Stimulated activated CD8-positive, alpha-beta memory T cell treated with anti-CD3 and anti-CD28 coated beads, Interleukin-7, amount 100 ng/mL, for 4 hours (primary cell): ENCODE data around the gene METTL25.

Experiments used
- DNase-seq, 2 donors: peaks; one replicate each; pipeline ENCODE4 v3.0.0-alpha.2; 2020; ENCODE audit warnings: low read depth in 2 of 2

Gene METTL25

DNA sequence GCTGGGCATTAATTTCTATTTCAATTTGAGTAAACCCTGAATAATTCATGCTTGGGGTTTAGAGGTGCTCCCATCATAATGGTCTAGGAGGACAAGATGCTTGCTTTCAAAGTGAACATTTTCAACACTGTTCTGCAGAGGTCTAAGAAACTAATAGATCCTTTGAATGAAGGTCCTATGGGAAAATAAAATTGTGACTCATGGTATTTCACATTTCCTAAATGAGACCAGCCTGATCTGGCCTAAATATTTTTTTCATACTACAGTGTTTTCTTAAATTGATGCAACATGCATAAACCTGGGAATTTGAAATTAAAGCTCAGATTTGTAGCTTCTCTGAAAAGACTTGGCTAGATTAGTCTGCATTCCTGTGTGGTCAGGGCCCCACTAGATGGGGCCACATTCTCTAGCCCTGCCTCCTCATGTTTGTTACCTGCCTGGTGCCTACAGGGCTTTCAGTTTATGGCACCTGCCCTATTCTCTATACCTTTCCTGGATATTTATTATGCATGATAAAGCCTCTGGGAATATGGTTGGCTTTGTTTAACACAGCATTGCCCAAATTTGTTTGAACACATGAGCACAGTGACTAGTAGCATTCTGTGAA lies 112.7 kb downstream of the METTL25 start:
- no peak for DNase-seq

DNA sequence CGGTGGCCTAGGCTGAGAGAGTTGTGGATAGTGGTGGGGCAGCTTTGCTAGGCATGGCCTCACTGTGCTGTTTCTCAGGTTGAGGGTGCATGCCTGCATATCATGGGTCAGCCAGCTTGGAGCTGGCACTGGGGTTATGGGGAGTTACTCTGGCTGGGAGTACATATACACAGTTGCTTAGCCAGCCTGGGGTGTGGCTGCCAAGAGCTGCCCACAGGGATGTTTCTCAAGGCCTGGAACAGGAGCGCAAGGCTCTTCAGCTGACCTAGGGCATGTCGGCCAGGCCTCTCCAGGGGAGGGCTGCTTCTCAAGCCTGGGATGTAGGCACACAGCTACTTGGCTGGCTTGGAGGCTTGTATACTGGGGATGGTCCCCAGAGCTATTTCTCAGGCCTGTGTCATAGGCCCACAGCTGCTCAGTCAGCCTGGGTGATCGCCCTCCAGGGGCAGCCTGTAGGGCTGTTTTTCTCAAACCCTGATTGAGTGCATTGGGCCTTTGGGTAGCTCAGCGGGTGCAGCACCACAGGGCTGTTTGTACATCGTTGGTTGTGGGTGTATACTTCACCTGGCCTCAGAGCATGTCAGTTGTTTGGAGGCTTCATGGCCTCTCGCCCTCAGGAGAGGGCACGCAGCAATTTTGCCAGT lies 114.9 kb downstream of the METTL25 start:
- no peak for DNase-seq

DNA sequence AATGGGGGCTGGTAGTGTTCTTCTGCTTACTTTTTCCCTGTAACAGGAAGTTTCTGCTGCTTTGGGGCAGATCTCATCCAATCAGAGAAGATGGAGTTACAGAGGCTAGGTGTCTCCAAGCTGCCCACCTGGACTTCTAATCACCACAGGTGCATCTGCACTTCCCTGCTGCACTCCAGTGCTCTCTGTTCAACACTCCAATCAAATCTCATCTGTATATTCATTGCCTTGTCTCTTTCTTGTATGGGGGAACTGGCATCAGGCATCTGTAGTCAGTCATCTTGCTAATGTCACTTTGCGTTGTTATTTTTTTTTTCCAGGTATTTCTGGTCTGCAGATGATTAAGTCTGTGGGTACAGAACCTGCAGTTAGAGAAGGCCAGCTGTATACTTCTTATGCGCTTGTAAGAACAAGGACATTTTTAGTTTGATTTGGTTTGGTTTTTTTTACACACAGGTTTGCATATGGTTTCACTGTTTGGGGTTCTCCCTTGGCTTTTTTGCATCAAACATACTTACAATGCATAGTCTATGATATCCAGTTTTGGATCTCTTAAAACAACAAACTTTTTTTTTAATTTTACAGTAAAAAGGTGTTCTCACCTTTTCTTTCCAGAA lies 116.0 kb downstream of the METTL25 start:
- no peak for DNase-seq

DNA sequence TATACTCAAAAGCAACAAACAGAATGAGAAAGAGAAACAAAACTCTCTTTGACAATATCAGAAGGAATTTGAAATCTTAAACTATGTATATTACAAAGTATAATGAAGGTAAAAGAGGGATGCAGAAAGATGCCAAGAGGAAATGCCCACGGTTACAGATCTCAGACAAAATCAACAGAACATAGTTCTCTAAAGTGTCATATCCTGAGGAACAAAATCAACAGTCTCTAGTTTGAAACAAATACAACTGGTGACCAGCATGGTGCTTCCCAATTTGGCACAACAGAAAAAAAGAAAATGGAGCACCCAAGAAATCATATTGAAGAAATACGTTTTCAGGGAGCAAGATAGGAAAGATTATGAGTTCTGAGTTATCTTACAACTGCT lies 116.5 kb downstream of the METTL25 start:
- DNase-seq, result no peak

DNA sequence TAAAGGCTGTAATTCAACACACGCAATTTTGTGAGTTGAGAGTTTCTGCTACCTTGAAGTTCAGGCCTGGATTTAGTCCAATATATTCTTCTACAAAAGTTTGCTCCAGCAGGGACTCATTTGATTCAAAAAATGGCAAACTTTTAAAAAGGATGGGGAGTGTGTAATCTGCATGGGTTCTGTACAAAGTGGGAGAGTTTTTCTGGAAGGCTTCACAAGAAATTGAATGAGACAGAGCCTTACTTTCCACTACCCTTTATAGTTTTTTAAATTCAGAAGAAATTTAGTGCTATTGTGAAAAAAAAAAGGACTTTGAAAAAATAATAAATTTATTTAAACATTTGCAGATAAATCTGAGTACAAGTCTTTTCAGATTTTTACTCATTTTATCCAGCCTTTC lies 116.9 kb downstream of the METTL25 start:
- no peak for DNase-seq

DNA sequence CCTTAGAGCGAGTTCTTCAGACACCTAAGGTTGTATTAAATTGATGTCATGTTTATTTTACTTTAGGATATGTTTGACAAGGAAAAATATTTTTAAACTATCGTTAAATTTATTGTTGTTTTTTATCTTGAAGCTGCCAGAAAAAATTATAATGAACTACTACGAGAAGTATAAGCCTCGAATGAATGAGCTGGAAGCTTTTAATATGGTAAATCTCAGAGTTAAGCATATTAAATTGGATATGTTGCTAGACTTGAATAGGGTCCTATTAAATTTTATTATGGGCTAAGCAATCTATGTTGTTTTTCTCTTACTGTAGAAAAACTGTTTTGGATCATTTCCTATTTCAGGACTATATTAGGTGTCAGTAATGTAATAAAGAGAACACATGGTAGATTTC lies 118.2 kb downstream of the METTL25 start:
- DNase-seq, result no peak

DNA sequence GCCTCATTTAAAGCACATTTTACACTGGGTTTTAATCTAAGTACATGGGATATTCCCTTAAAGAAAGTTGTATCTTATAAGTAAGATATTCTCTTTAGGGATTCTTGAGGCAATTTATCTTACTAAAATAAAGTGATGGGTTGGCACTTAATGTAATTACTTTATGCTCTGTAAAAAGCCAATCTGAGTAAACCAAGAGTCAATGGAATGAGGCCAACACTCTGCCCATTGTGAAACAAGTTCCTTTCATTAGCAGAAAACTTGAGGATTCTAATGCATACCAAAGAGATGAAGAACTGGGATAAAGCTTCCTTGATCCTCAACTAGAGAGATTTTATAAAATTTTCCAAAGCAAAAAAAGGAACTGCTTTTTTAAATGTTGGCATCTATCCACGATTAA lies 121.2 kb downstream of the METTL25 start:
- DNase-seq, result no peak

DNA sequence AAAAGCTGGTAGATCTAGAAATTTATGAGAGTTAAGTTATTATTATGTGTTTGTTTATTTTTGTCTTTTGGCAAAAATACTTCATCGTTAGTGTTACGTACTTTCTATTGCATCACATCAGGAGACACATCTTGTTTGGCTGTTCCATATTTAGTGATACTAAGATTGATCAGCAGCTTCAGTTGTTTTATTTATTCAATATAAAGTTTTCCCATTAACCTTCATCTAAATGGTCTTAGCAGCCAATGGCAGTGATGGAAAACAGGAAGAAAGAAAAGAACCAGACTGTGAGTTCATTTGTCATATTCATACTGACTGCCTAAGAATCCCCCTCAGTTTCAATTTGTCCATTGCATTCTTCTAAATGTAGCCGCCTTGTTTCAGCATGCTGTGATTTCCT lies 122.3 kb downstream of the METTL25 start:
- DNase-seq, result no peak

DNA sequence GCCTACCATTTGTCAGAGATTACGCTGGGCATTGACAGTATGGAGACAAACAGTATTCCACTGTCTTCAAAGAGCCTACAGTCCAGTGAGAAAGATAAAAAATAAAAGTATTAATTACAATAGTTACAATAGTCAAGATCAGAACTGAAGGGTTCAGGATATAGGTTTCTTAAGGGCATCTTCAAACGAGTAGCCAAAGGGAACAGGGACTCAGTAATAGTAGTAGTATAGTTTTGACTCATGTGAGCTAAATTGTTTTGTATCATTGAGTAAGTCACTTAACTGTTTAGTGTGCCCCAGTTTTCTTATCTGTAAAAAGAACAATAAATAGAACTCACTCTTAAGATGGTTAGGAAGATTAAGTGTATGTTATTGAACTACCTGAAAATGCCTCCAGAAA lies 123.6 kb downstream of the METTL25 start:
- DNase-seq, result no peak

DNA sequence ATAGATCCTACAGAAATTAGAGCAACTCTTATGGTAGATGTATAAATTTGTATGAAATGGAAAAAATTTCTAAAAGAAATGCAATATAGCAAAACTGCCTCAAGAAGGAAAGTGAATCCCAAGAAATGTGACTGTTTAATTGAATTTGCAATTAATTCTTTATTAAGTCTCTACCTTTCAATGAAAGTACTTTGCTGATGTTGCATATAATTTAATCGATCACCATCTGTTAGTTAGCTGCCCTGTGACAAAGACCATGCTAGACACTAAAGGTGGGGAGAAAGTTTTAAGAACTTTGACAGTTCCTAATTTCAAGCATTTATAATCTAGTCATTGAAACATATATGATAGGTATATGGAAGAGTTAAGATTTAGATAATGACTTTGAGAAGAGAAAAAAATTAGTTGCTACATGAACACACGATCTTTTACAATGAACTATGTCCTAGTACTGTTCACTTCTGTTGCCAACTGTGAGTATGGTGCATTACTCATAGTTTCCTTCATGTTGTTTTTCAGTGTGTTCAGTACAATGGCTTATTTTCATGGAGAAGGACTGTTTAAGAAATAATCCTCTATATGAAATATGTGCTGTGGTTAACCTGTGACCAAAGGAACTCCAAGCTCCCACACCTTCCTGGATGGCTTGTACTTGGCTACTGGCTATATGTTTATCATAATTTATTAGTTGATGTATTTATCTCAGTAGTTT lies 128.4 kb downstream of the METTL25 start:
- no peak for DNase-seq

DNA sequence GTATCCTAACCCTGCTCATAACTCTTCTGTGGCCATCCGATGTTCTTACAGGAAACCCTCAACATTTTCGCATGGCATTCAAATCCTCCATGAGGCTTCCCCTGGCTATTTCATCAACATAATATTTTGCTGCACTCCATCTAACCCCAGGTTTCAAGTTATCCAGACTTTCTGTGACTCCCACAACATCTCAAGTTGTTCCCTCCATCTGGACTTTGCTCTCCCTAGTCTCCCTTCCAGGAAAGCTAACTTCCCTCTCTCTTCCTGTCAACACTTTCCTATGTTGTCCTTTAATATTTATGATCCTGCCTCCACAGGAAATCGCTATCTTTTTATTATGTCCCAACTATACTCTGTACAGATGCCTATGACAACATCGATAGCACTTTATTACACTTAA lies 146.1 kb downstream of the METTL25 start:
- no peak for DNase-seq

DNA sequence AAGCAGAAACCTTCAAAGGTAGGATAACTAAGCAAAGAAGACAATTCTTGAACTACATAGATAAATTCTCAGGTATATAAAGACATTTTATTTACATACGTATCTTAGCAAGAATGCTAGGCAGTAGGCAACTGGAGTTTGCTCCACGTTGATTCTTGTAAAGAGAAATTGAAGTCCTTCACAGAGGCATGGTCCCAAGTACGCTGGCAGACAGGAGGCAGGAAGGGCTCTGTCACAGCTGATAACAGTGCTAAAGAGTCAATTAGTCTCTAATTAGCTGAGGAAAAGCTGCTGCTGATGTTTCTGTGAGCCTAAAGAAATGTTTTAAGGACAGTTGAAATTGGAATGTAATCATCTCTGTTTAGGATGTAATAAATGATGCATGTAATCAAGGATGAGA lies 146.8 kb downstream of the METTL25 start:
- DNase-seq, result no peak

DNA sequence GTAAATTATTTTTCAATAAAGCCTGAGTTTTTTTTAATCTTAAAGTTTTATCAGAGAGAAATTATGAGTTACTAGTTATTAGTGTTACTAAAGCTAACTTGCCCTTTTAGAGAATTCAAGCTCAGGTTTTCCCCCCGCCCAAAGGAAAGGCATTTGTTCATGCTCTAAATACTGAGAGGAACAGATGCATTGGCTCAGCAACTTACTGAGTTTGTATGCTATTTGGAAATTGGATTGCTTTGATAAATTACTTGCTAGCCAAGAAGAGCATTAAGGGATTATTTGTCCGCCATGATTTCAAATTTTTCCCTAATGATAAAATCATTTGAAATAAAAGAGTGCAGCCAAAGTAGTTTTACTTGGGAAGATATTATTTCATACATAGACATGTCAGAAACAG lies 149.4 kb downstream of the METTL25 start:
- no peak for DNase-seq

DNA sequence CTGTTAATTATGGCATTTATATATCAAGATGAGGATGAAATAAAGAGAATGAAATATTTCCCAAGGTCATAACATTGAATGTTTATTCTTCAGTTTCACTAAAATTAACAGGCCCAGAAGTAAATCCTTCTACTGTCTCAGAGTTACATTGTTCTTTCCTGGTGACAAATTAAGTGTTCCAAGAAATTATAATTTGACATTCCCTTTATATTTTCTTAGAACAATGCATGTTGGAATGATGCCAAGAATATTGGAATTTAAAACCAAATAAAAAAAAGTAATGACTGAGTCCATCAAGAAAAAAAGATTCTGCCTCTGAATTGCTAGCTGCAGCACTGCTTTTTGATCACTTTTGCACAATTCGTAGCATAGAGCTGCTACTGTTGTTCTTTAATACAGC lies 152.1 kb downstream of the METTL25 start:
- DNase-seq, result no peak

DNA sequence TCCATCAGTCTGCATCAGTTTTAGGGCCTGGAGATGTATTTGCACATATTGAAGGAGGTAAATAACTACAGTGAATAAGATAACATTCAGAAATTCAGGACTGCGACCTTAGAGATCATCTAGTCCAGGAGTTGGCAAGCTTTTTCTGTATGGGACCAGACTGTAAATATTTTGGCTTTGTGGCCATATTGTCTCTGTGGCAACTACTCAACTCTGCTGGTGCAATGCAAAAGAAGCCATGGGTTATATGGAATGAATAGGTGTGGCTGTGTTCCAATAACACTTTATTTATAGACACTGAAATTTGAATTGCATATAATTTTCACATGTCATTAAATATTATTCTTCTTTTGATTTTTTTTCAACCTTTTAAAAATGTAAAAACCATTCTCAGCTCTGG lies 156.6 kb downstream of the METTL25 start:
- DNase-seq, result no peak

DNA sequence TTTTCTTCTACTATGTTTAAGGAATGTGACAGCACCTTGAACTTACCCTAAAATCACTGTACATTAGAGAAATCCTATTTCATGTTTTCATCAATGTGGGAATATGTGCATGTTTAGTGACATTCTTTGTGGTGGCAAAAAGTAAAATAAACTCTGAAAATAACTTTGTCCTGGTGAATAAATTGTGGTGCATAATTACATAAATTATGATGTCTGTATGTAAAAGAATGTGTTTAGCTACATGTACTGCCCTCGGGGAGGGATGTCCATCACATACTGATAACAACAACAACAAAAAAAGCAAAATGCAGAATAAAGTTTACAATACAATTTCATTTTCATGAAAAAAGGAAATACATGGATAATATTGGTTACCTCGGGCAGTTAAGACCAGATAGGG lies 157.3 kb downstream of the METTL25 start:
- no peak for DNase-seq

DNA sequence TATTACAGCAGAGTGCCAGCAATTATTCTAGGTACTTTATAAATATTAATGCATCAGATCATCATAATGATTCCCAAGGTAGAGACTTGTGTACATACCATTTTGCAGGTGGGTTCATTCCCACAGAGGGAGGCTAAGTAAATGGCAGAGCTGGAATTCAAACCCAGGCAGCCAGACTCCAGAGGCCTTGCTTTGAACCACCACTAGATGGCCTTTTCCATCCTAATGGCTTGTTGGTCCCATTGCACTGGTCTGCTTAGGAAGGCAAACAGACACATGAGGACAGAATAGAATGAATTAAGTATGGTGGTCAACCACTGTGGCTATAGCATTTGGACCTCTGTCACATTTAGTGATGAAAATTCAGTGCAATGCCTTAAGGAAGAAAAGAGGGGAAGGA lies 158.7 kb downstream of the METTL25 start:
- DNase-seq, result no peak

DNA sequence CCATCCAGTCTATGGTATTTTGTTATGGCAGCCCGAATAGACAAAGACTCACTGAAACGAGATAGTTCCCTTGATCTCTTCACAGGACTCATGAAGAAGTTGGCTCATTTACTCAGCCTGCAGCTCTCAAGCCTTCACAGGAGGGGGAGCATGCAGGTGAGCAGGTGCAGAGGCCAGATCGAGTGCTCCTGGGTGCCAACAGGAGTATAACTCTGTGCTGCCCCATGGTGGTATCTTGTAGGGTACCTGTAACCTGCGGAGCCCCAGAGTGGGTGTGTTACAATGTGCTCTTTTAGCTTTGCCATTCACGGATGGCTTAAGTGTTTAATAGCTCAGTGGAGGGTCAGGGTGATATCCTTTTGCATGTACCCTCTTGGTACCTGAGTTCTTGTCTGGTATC lies 159.5 kb downstream of the METTL25 start:
- no peak for DNase-seq

DNA sequence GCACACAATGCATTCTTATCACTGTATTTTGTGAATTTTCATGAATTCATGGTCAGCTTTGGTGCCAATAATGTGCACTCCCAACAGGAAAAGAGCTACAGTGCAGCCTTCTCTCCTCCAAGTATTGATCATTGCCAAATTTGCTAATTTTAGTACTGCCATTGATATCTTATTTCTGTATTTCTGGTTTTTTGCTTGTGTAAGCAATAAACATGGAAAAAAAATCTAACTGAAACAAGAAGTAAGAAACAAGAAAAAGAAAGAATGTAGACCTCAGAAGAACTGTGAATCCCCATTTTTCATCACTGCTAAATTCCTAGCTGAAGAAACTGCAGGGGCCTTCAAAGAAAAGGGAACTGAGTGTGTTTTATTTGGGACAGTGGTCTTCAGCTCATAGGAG lies 161.2 kb downstream of the METTL25 start:
- DNase-seq, result no peak

DNA sequence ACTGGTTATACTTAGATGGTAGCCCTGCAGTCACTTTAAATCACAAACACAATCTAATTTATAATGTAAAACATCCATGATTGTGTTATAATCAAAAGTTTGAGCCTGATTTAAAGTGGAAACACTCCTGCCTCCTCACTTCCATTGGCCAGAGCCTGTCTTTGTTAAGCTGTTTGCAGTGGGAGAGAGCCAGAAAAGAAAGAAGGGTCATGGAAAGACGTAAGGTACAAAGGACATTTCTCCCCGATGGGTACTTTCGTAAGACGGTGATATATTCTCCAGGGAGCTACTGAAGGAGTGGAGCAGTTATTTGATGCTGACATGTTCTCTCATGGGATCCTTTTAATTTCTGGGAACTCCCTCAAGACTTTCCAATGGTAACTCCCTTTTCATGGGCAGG lies 164.0 kb downstream of the METTL25 start:
- no peak for DNase-seq

DNA sequence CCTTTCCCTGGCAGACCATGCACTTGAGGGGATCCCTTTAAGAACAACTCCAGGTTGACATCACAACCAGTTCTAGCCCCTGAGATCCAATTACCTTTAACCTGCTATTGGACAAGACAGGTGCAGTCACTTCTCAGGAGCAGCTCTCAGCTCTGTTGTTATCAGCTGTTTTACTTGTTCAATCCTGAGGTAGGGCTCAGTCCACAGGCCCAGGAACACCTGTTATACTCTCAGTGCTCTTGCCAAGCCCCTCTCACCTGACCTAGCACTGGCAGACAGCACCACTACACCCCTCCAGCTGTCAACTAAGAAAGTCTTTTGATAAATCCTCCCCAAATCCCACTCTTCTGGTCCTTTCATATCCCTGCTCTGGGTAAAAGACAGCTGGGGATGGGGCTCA lies 164.4 kb downstream of the METTL25 start:
- no peak for DNase-seq

DNA sequence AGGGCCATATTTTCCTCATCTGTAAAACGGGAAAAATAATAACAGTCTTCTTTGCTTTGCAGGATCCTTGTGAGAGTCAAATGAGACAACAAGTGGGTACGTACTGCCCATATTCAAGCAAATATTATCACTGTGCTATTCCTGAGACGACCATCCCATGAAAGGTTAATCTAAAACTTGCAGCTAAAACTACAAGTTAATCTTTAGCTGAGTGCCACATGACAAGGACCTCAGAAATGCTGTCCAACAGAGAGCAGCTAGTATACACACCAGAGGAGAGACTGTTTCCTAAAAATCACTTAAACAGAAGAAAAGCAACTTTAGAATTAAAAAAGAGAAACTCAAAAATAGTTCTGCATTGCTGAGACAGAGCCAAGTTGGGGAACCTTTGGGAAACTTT lies 165.7 kb downstream of the METTL25 start:
- no peak for DNase-seq

DNA sequence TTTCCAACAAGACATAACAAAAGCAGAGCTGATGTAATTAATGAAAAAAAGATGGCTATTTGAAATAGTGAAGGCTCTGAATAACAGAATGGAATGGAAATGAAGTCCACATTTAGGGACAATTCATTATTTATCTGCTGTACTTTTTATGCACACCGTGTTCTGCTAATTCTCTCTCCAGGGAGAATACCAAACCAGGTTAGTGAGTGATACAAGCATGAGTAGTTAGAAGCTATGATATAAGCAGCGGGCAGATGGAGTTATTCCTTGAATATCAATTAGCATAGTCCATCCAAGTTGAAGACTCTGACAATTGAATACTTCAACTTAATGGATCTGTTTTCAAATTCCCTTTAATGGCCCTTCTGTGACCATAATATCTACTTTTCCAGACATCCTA lies 166.3 kb downstream of the METTL25 start:
- no peak for DNase-seq
